NAMALWA (cell line): ENCODE data around the gene DCUN1D1.

Experiments used
- DNase-seq: peaks from one replicate; pipeline ENCODE4 v3.0.0-alpha.2; 2015; ENCODE audit warnings: low spot score

DCUN1D1 gene

GRCh38 chr3:182980204-182981037 lies at the start of gene DCUN1D1:
TSS of gene DCUN1D1 (minus strand) at chr3:182980538. CDS start at chr3:182980489, 49 bp downstream.
- peak; percentile 89 for DNase-seq

GRCh38 chr3:183028416-183028815 lies 48.1 kb upstream of the DCUN1D1 start:
- DNase-seq, result no peak

- DNase-seq, result no peak
Measured at GRCh38 chr3:183027276-183027675, 46.9 kb upstream of the DCUN1D1 start.

DNA sequence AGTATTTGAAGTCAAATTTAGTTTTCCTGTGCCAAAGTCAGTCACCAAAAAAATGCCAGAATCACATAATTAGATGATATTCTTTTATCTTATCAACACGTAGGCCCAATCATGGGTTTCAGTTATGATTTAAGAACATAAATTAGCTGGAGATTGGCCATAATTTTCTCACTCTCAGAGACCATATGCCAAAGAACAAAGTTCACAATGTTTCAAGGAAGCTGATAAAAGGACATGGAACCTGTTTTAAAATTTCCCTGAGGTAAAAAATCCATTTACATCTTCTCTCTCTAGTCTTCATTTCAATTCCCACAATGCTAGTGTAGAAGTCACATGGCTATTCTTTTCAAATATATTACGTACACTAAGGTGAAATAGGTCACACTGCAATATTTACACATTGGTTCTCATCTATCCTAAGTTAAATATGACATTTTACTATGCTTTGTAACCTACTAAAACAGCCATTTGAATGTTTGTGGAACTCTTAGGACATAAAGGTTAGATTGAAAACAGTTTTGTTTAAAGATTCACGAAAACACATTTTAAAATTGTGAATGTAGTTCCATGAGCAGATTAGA lies 42.7 kb upstream of the DCUN1D1 start:
- DNase-seq, result no peak

GRCh38 chr3:183018421-183019192 lies 38.3 kb upstream of the DCUN1D1 start:
- peak; percentile 12 for DNase-seq

DNA sequence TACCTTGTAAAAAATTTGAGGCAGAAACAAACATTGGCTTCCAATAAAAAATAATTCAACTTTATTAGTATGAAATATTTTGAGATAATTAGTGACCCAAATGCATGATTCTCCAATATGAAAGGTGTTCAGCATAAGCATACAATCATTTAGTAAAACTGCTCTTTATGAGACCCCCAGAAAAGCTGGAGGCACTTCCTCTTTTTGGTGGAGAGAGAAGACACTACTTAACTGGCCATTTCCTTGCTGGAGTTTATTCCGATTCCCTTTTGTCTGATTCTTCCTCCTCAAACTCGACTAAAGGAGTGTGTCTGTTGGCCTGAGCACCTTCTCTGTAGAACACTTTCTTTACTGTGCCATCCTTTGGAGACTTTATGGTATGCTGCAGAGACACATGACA lies 34.8 kb upstream of the DCUN1D1 start:
- no peak for DNase-seq

DNA sequence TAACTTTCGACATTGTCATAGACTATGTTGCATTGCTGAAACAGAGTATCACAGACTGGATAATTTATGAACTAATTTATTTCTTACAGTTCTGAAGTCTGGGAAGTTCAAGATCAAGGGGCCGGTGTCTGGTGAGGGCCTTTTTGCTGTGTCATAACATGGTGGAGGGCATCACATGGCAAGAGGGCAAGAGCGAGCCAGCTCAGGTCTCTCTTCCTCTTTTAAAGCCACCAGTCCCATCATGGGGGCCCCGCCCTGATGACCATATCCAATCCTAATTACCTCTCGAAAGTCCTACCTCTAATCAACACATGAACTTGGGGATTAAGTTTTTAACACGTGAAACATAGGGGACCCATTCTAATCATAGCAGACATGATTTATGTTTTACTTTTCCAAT lies 33.5 kb upstream of the DCUN1D1 start:
- DNase-seq, result no peak

GRCh38 chr3:183013074-183013473 lies 32.7 kb upstream of the DCUN1D1 start:
- DNase-seq, result no peak

- no peak for DNase-seq
Measured at GRCh38 chr3:183008800-183009199, 28.5 kb upstream of the DCUN1D1 start.

DNA sequence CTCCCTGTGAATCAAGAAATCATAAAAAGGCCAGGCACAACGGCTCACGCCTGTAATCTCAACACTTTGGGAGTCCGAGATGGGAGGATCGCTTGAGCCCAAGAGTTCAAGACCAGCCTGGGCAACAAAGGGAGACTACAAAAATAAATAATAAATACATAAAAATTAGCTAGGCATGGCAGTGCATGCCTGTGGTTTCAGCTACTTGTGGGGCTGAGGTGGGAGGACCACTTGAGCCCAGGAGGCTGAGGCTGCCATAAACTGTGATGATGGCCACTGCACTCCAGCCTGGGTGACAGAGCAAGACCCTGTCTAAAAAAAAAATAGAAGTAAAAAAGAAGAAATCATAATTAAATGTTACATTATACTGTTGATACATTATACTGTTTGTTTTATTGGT lies 28.0 kb upstream of the DCUN1D1 start:
- no peak for DNase-seq

- DNase-seq, result no peak
Measured at GRCh38 chr3:183006396-183007002, 26.2 kb upstream of the DCUN1D1 start.

GRCh38 chr3:182999767-183000166 lies 19.4 kb upstream of the DCUN1D1 start:
- DNase-seq, result no peak

DNA sequence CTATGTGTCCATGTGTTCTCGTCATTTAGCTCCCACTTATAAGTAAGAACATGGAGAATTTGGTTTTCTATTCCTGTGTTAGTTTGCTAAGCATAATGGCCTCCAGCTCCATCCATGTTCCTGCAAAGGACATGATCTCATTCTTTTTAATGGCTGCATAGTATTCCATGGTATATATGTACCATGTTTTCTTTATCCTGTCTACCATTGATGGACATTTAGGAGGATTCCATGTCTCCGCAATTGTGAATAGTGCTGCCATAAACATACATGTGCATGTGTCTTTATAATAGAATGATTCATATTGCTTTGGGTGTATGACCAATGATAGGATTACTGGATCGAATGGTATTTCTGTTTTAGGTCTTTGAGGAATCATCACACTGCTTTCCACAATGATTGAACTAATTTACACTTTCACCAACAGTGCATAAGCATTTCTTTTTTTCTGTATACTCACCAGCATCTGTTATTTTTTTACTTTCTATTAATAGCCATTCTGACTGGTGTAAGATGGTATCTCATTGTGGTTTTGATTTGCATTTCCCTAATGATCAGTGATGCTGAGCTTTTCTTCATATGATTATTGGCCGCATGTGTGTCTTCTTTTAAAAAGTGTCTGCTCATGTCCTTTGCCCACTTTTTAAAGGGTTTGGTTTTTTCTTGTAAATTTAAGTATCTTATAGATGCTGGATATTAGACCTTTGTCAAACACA lies 13.3 kb upstream of the DCUN1D1 start:
- DNase-seq, result peak; percentile 55

DNA sequence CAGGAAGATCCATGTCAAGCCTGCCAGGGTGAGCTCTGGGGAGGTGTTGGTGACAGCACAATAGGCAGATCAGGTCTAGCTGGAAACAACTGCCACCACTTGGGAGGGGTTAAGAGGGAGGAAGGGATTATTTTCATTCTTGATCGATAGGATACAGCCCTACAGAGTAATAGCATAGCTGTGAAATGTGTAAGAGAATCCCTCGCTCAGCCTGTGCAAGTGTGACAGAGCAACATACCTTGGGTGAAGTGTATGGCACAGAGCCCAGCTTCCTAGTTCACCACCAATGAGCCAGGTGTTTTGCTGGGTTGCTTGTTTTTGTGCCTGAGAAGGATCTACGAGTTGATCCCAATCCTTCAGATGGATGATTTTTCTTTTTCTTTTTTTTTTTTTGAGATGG lies 9.2 kb upstream of the DCUN1D1 start:
- no peak for DNase-seq

GRCh38 chr3:182986021-182986420 lies 5.7 kb upstream of the DCUN1D1 start:
- no peak for DNase-seq

DNA sequence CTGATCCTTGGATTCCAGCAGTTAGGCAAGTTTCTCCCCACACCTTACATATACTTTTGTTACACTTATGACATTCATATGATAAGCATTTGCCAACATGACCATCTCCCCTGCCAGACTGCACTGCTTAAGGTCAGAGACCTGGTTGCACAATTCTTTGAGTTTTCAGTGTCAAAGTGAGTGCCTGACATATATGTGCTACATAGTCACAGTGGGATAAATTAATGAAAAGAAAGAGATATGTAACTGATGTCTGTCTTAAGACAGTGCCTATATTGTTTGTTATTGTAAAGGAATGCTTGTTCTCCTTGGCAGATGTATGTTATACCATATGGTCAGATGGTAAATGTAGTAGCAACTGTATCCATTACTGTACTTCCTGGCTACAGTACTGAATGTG lies 3.5 kb upstream of the DCUN1D1 start:
- no peak for DNase-seq

DNA sequence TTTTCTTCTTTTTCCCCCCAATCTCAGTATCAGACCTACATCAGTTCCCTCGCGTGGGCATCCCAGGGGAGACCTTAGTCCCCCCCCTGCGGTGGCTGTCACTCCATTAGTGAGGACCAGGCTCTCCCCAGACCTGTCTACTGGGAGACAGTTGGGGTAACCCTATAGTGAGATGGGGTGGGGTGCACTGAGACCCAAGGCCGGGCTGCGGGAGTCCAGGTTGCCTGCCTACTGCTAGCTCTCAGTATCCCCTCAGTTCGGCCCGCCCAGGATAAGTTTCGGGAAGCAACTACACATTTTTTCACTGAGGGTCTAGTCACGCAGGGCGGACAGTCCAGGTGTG lies 671 bp upstream of the DCUN1D1 start:
- DNase-seq, result no peak

GRCh38 chr3:182979674-182980191 lies 605 bp downstream of the DCUN1D1 start:
- peak; percentile 56 for DNase-seq

DNA sequence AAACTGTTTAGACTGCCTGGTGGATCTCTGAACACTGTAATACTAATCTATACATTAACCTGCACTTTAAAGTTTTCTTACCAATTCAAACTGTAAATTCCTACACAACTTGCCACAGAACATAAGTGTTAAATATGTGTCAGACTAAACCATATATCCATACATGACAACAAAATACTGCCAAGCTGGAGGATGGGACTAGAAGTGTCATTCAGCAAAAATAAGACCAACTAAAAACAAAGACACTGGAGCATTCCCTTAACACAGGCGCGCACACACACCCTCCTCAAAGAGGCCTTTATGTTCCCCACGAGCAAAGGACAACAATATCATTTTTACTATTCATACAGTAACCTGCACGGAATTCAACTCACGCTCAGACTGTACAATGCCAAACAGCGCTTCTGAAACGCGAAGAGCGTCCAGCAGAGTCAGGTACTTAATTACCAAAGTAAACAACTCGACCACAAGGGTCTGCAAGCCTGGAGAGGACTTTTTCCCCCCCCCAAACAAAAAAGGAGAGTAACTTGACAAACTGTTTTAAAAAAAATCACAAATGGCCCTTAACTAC lies 1.1 kb downstream of the DCUN1D1 start:
- DNase-seq, result no peak

- no peak for DNase-seq
Measured at GRCh38 chr3:182978387-182978786, 2.0 kb downstream of the DCUN1D1 start.

DNA sequence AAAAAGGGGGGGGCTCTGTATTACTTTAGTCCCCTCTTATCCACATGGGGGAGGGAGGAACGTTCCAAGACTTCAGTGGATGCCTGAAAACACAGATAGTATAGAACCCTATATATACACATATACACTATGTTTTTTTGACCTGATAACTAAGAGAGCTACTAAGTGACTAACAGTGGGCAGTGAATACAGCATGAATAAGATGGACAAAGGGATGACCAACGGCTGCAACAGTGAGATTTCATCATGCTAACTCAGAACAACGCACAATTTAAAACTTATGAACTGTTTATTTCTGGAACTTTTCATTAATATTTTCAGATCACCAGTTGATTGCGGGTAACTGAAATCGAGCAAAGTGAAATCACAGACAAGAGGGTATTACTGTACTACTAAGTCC lies 7.3 kb downstream of the DCUN1D1 start:
- no peak for DNase-seq
